ENCODE data around the gene PCF11. TPM values are rescaled to one million over a fixed set of nuclear protein-coding genes. Genes with fewer than 3 reads are reported as not detected.

Gene PCF11
- polyA plus RNA-seq, 2 of the 4 experiments (the other 2 are of a cell fraction) = 24.7 to 42.3 TPM

- TF ChIP-seq MAZ (IDR thresholded peaks at IDR 0.05; ENCODE audit: borderline replicate concordance, low read depth, low read length) (no peak), ELK1 (IDR thresholded peaks at IDR 0.05; ENCODE audit: low read depth, low read length) (no peak), RCOR1 (IDR thresholded peaks at IDR 0.05; ENCODE audit: low read depth, low read length) (no peak), ZFP36 (IDR thresholded peaks at IDR 0.05; ENCODE audit: borderline replicate concordance, partially characterized antibody) (no peak), HEYL (CRISPR knock-in tag; IDR thresholded peaks at IDR 0.05) (no peak)
Measured at GRCh38 chr11:83175815-83176214, 18.9 kb downstream of the PCF11 start (continued).

GRCh38 chr11:83181815-83182214, 24.9 kb downstream of the PCF11 start:
- Histone ChIP-seq H3K4me3 (no peak overlapping the region), H3K9me3 (no peaks in the 10 kb centered on the region), H3K27ac (no peak overlapping the region), H3K4me2 (no peak overlapping the region), H3K4me1 (peaks cover 8% of the 10 kb centered on the region; the same call in 1 of the 3 replicates)
- FAIRE-seq = no peak
- TF ChIP-seq KDM1A (IDR thresholded peaks at IDR 0.05; ENCODE audit: low read depth) (no peak), MAZ (IDR thresholded peaks at IDR 0.05; ENCODE audit: borderline replicate concordance, low read depth, low read length) (no peak), CHD2 (IDR thresholded peaks at IDR 0.05; ENCODE audit: low read length, partially characterized antibody) (no peak), RFX5 (IDR thresholded peaks at IDR 0.05) (no peak), ZNF302 (CRISPR knock-in tag; IDR thresholded peaks at IDR 0.05) (no peak), SMC3 (IDR thresholded peaks at IDR 0.05) (no peak), KDM5A (IDR thresholded peaks at IDR 0.05) (no peak), ZC3H11A (IDR thresholded peaks at IDR 0.05) (no peak), HOXA7 (CRISPR knock-in tag; IDR thresholded peaks at IDR 0.05) (no peak), MAFK (IDR thresholded peaks at IDR 0.05; ENCODE audit: partially characterized antibody) (no peak), MYC (IDR thresholded peaks at IDR 0.05; ENCODE audit: borderline replicate concordance, low read length) (no peak), ELK1 (IDR thresholded peaks at IDR 0.05; ENCODE audit: low read depth, low read length) (no peak), ESRRA (IDR thresholded peaks at IDR 0.05; ENCODE audit: borderline replicate concordance, low read length) (no peak), POLR2A (IDR thresholded peaks at IDR 0.05; ENCODE audit: low read length) (no peak), GATA3 (IDR thresholded peaks at IDR 0.05; ENCODE audit: borderline replicate concordance) (no peak), POLR2AphosphoS2 (conservative IDR thresholded peaks at IDR 0.05; ENCODE audit: low read length) (no peak), PBX3 (IDR thresholded peaks at IDR 0.05) (no peak)
- no peak for DNase-seq (ENCODE audit: low read depth in 1 of 2, low spot score in 1 of 2)
- ChIA-PET POLR2A (interaction anchor here (0.6 to 0.7 kb wide), 2 partner anchors 66 to 70 kb away, joined by 3 to 4 read pairs; no protein-coding TSS in a partner anchor), CTCF (interaction anchor here (1.1 kb wide), 1 partner anchor 93 kb away, joined by 4 read pairs; no protein-coding TSS in a partner anchor)
- no peak for ATAC-seq
- 59% methylated on average over 2 of the region's 2 CpGs for WGBS (ENCODE audit: missing lambda C conversion rate)

GRCh38 chr11:83185767-83186166, 28.8 kb downstream of the PCF11 start:
- no peaks in the 10 kb centered on the region for H3K9me3 ChIP-seq
- FAIRE-seq = no peak
- POLR2A ChIA-PET = no interaction called here

More at GRCh38 chr11:83185767-83186166, 28.8 kb downstream of the PCF11 start:
- WGBS (ENCODE audit: missing lambda C conversion rate) = 94% methylated on average over 1 of the region's 1 CpG
- H3K4me2 ChIP-seq = no peak overlapping the region
- H3K4me1 ChIP-seq = peaks cover 8% of the 10 kb centered on the region; the same call in 1 of the 3 replicates
- ATAC-seq (no peak), DNase-seq (ENCODE audit: low read depth in 1 of 2, low spot score in 1 of 2) (no peak)
- TF ChIP-seq HMGXB4 (CRISPR knock-in tag; IDR thresholded peaks at IDR 0.05; ENCODE audit: borderline replicate concordance) (0 out of 2 replicates have a peak, but pooled peaks have one; percentile 2), EP300 (IDR thresholded peaks at IDR 0.05) (no peak)
- CTCF ChIA-PET = no interaction called here
- no peak overlapping the region for H3K4me3 ChIP-seq
- H3K27ac ChIP-seq = no peak overlapping the region
